Cardiac muscle cell (in vitro differentiated cells and primary cell): ENCODE data around the gene PCDH15. TPM values are rescaled to one million over a fixed set of nuclear protein-coding genes. Genes with fewer than 3 reads are reported as not detected.
A peak's percentile ranks its signal among the peaks of the same experiment; 100 is the strongest.

Experiments used
- DNase-seq, 2 donors: peaks; one replicate each; pipeline versions ENCODE4 v3.0.0 to v3.0.0-alpha.2; 2010 to 2017; ENCODE audit warnings: low read depth in 1 of 2, low spot score in 1 of 2
- H3K27ac ChIP-seq: fragments of 200-600 bp; sonication (generic); 2 replicates; pipeline ENCODE4 v1.5.1; 2016
- H3K27me3 ChIP-seq: fragments of 200-600 bp; sonication (generic); 2 replicates; pipeline ENCODE4 v1.6.0; 2016; ENCODE audit warnings: control low read depth
- H3K36me3 ChIP-seq: fragments of 200-600 bp; sonication (generic); 2 replicates; pipeline ENCODE4 v1.5.1; 2016; ENCODE audit warnings: control low read depth
- H3K4me1 ChIP-seq: fragments of 200-600 bp; sonication (generic); 2 replicates; pipeline ENCODE4 v1.8.1; 2017; ENCODE audit warnings: low read depth, mild to moderate bottlenecking, mixed run types
- H3K4me3 ChIP-seq: fragments of 200-600 bp; sonication (generic); 2 replicates; pipeline ENCODE4 v1.5.1; 2016; ENCODE audit warnings: mild to moderate bottlenecking
- H3K9me3 ChIP-seq: fragments of 200-600 bp; sonication (generic); 2 replicates; pipeline ENCODE4 v1.5.1; 2017; ENCODE audit warnings: low read depth, mild to moderate bottlenecking, control low read depth
- polyA plus RNA-seq: library from polyadenylated mRNA; unstranded; fragments of >200 nt; fragmentation: Nextera tagmentation; extraction: Ambion mirVana; gene quantifications from 2 replicates; pipeline ENCODE4 v1.2.1, GENCODE V29; 2016
- total RNA-seq: library from RNA; depleted of rRNA; stranded (reverse); fragments of >200 nt; gene quantifications from 2 replicates; pipeline ENCODE4 v1.2.3, GENCODE V29; 2016
- TF ChIP-seq, protein P1 (sequence below): IDR thresholded peaks from 2 replicates; pipeline ENCODE4 v1.5.1; 2012; ENCODE audit warnings: low read depth, mild to moderate bottlenecking, low read length

The PCDH15 gene
- total and polyA plus RNA-seq, 2 experiments from 2014 or later, result 0.30 TPM; not detected in 1

DNA sequence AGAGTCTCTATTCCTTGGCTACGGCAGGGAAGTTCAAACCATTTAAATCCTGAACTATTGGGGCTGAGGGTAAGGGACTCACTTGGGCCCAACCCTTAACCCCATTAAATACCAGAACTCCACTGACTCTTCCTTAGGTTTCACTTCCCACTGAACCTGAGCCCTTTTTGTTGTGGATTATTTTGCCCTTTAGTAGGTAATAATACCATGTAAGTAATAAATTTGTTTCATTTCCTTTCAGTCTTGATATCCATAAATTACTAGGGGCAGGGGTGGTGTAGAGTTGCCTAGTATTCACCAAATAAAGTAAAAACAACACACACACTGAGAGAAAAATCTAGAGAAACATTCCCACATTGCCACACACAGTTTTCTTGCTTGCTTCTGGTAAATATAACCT, 352.0 kb downstream of the PCDH15 start:
- H3K27me3 ChIP-seq, result no peaks in the 10 kb centered on the region
- H3K4me3 ChIP-seq, result no peak overlapping the region
- H3K27ac ChIP-seq, result no peak overlapping the region
- TF ChIP-seq, protein P1, sequence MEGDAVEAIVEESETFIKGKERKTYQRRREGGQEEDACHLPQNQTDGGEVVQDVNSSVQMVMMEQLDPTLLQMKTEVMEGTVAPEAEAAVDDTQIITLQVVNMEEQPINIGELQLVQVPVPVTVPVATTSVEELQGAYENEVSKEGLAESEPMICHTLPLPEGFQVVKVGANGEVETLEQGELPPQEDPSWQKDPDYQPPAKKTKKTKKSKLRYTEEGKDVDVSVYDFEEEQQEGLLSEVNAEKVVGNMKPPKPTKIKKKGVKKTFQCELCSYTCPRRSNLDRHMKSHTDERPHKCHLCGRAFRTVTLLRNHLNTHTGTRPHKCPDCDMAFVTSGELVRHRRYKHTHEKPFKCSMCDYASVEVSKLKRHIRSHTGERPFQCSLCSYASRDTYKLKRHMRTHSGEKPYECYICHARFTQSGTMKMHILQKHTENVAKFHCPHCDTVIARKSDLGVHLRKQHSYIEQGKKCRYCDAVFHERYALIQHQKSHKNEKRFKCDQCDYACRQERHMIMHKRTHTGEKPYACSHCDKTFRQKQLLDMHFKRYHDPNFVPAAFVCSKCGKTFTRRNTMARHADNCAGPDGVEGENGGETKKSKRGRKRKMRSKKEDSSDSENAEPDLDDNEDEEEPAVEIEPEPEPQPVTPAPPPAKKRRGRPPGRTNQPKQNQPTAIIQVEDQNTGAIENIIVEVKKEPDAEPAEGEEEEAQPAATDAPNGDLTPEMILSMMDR, result no peak
- no peaks in the 10 kb centered on the region for H3K4me1 ChIP-seq
- DNase-seq, result no peak
- no peaks in the 10 kb centered on the region for H3K36me3 ChIP-seq
- H3K9me3 ChIP-seq, result no peaks in the 10 kb centered on the region

DNA sequence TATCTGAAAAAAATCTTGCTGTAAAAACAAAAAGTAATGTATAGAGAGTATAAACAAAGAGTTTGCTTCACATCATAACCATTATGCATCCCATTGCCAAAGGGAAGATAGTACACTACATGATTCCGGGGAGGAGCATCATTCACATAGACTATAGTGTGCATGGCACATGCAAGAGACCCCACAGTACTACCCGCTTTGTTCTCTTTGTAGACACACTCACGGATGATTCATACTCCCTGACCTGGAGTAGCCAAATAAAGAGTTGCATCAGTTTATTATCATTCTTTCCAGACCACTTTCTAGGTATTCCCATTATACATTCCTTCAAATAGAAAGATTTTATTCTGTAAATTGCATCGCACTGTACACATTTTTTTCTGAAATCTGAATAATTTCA, 356.9 kb downstream of the PCDH15 start:
- no peaks in the 10 kb centered on the region for H3K27me3 ChIP-seq
- no peak for DNase-seq
- H3K4me1 ChIP-seq, result no peaks in the 10 kb centered on the region
- H3K27ac ChIP-seq, result no peak overlapping the region
- no peak overlapping the region for H3K4me3 ChIP-seq
- H3K9me3 ChIP-seq, result no peaks in the 10 kb centered on the region
- TF ChIP-seq, protein P1, result no peak
- no peaks in the 10 kb centered on the region for H3K36me3 ChIP-seq

DNA sequence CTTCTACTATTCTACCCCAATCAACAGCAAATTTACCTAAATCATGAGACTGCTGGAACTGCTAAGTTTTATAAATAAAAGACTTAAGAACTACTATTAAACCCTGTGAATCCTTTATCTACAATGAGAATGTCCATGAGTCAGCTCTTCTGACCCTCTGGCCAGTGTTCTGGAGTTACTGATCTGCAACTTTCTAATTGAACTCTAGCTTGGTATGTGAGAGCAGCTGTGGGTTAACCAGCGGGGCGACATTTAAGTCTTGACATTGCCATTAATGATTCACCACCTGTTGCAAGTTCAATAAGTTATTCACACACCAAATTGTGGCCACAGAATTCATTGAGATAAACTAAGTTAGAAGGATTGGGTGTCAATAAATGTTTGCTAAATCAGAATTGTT, 359.8 kb downstream of the PCDH15 start:
- Histone ChIP-seq H3K27me3 (no peaks in the 10 kb centered on the region), H3K9me3 (no peaks in the 10 kb centered on the region), H3K4me3 (no peak overlapping the region), H3K4me1 (no peaks in the 10 kb centered on the region), H3K27ac (no peak overlapping the region), H3K36me3 (no peaks in the 10 kb centered on the region)
- TF ChIP-seq, protein P1, result no peak
- no peak for DNase-seq

DNA sequence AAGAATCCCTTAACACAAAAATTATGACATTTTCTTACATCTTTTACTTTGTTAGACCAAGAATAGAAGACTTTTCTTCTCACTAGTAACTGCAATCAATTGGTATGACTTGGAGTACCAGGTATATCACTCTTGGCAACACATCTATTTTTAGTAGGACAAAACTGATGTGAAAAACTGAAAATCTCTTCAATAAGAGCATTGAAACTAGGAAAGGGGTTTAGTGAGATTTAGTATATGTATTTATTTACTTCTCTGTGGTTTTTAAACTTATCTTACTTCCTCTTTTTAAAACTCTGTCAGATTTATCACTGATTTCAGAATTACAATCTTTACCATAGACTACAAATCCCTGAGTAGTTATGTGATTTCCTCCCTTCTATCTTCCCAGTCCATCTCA, 366.2 kb downstream of the PCDH15 start:
- no peak overlapping the region for H3K27ac ChIP-seq

DNA sequence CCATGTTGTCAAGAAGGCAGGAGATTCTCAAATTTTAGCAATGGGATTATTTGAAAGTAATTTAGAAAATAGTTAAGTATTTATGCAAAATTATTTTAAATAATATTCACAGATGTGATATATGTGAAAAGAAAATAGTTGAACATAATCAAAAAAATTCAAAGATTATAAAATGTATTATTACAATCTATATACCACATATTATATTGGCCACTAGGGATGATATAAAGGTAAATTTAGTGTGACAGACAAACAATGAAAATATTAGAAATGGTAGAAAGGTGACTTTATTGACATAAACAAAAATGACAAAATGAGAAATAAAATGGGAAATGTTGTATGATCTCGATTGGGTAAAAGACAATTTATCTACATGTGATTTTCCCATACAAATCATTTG, 385.5 kb downstream of the PCDH15 start:
- Histone ChIP-seq H3K27me3 (no peaks in the 10 kb centered on the region), H3K4me1 (no peaks in the 10 kb centered on the region), H3K27ac (no peak overlapping the region), H3K9me3 (no peaks in the 10 kb centered on the region), H3K4me3 (no peak overlapping the region), H3K36me3 (no peaks in the 10 kb centered on the region)
- TF ChIP-seq, protein P1, result no peak
- no peak for DNase-seq

More for the DNA sequence above, 366.2 kb downstream of the PCDH15 start:
- Histone ChIP-seq H3K4me1 (no peaks in the 10 kb centered on the region), H3K9me3 (no peaks in the 10 kb centered on the region), H3K4me3 (no peak overlapping the region), H3K27me3 (no peaks in the 10 kb centered on the region), H3K36me3 (no peaks in the 10 kb centered on the region)
- TF ChIP-seq, protein P1, result no peak
- no peak for DNase-seq

DNA sequence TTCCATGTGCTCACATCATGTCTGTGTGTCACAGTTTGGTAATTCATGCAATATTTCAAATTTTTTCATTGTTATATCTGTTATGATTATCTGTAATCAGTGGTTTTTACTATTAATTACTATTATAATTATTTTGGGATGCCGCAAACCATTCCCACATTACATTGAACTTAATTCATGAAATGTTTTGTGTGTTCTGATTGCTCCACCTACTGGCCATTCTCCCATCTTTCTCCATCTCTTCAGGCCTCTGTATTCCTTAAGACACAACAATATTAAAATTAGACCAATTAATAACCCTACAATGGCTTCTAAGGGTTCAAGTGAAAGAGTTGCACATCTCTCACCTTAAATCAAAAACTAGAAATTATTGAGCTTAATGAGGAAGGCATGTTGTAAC, 398.5 kb downstream of the PCDH15 start:
- no peak overlapping the region for H3K27ac ChIP-seq
- TF ChIP-seq, protein P1, result peak; percentile 18
- no peak overlapping the region for H3K4me3 ChIP-seq
- H3K36me3 ChIP-seq, result no peaks in the 10 kb centered on the region
- H3K27me3 ChIP-seq, result no peaks in the 10 kb centered on the region
- H3K4me1 ChIP-seq, result no peaks in the 10 kb centered on the region
- DNase-seq, result peak; percentile 17 to 52
- H3K9me3 ChIP-seq, result no peaks in the 10 kb centered on the region
